HepG2 (cell line): ENCODE measurements around the gene HLA-DOA. TPM values are rescaled to one million over a fixed set of nuclear protein-coding genes. Genes with fewer than 3 reads are reported as not detected.
A peak's percentile ranks its signal among the peaks of the same experiment; 100 is the strongest.

Experiments used
- ARID2 ChIP-seq: sonication (generic); formaldehyde crosslinking; IDR thresholded peaks from 2 replicates; pipeline ENCODE4 v1.8.1; 2022; ENCODE audit warnings: mild to moderate bottlenecking, missing genetic modification reagents, borderline replicate concordance
- ARNT ChIP-seq: fragments of 450-650 bp; IDR thresholded peaks from 2 replicates; pipeline ENCODE4 v1.6.1; 2017
- CEBPB ChIP-seq: IDR thresholded peaks from 2 replicates; pipeline ENCODE4 v1.6.1; 2011; ENCODE audit warnings: low read depth, low read length, improper control_type of control experiment, borderline replicate concordance
- CREM ChIP-seq, 2 experiments: sonication (generic) in 1 of 2; formaldehyde crosslinking in 1 of 2; IDR thresholded peaks; 2 replicates each; pipeline versions ENCODE4 v1.4.0 to v1.6.1; 2016 to 2020; ENCODE audit warnings: antibody characterized with exemption in 1 of 2, mild to moderate bottlenecking in 1 of 2, missing genetic modification reagents in 1 of 2
- EED ChIP-seq: sonication (generic); formaldehyde crosslinking; IDR thresholded peaks from 2 replicates; pipeline ENCODE4 v1.5.0; 2020; ENCODE audit warnings: mild to moderate bottlenecking, missing genetic modification reagents
- FOXC1 ChIP-seq: sonication (generic); formaldehyde crosslinking; IDR thresholded peaks from 2 replicates; pipeline ENCODE4 v1.8.0; 2022; ENCODE audit warnings: mild to moderate bottlenecking, missing genetic modification reagents, borderline replicate concordance
- HNRNPH1 ChIP-seq: fragments of 200-400 bp; formaldehyde crosslinking; optimal IDR thresholded peaks from 2 replicates; pipeline ENCODE3; 2017; ENCODE audit warnings: mild to moderate bottlenecking, low read depth, low read length
- SNAI1 ChIP-seq: sonication (generic); formaldehyde crosslinking; IDR thresholded peaks from 2 replicates; pipeline ENCODE4 v1.5.0; 2020; ENCODE audit warnings: mild to moderate bottlenecking, missing genetic modification reagents, borderline replicate concordance
- ZBTB7B ChIP-seq: sonication (generic); formaldehyde crosslinking; IDR thresholded peaks from 2 replicates; pipeline ENCODE4 v1.4.0; 2020; ENCODE audit warnings: missing genetic modification reagents
- ZNF30 ChIP-seq: sonication (generic); formaldehyde crosslinking; IDR thresholded peaks from 2 replicates; pipeline ENCODE4 v1.5.0; 2020; ENCODE audit warnings: mild to moderate bottlenecking, missing genetic modification reagents
- ZNF367 ChIP-seq: sonication (generic); formaldehyde crosslinking; IDR thresholded peaks from 2 replicates; pipeline ENCODE4 v1.4.0; 2020; ENCODE audit warnings: missing genetic modification reagents, borderline replicate concordance
- ZNF570 ChIP-seq: sonication (generic); formaldehyde crosslinking; IDR thresholded peaks from 2 replicates; pipeline ENCODE4 v1.4.0; 2020; ENCODE audit warnings: mild to moderate bottlenecking, missing genetic modification reagents, borderline replicate concordance
- ZSCAN31 ChIP-seq: sonication (generic); formaldehyde crosslinking; IDR thresholded peaks from 2 replicates; pipeline ENCODE4 v1.5.0; 2020; ENCODE audit warnings: low read depth, mild to moderate bottlenecking, missing genetic modification reagents
- polyA plus RNA-seq, 8 experiments: library from polyadenylated mRNA; depleted of rRNA in 3 of 8; stranded (reverse) in 7 of 8; unstranded in 1 of 8; fragments of >200 nt; fragmentation: Illumina TruSeq in 4 of 8; extraction: Trizol in 4 of 8; gene quantifications; 2 replicates each; pipeline versions ENCODE4 v1.2.1 to v1.2.3, GENCODE V29; 2011 to 2016; ENCODE audit warnings: low read depth in 4 of 8, missing spikeins in 1 of 8, mixed read lengths in 1 of 8; ENCODE audit not compliant: insufficient read depth in 1 of 8
- total RNA-seq, 5 experiments: library from RNA; depleted of rRNA; stranded (reverse); fragments of >200 nt; fragmentation: Illumina TruSeq; extraction: Trizol; gene quantifications; 2 replicates each; pipeline ENCODE4 v1.2.3, GENCODE V29; 2016; ENCODE audit warnings: low read depth in 1 of 5
- TF ChIP-seq, protein P1 (sequence below): sonication (generic); formaldehyde crosslinking; IDR thresholded peaks from 2 replicates; pipeline ENCODE4 v1.4.0; 2020; ENCODE audit warnings: missing genetic modification reagents
- TF ChIP-seq, protein P2 (sequence below): sonication (generic); formaldehyde crosslinking; IDR thresholded peaks from 2 replicates; pipeline ENCODE4 v1.8.0; 2022; ENCODE audit warnings: missing genetic modification reagents, mild to moderate bottlenecking, borderline replicate concordance
- TF ChIP-seq, protein P3 (sequence below): sonication (generic); formaldehyde crosslinking; IDR thresholded peaks from 2 replicates; pipeline ENCODE4 v1.4.0; 2020; ENCODE audit warnings: missing genetic modification reagents, mild to moderate bottlenecking, borderline replicate concordance
- TF ChIP-seq, protein P4 (sequence below): IDR thresholded peaks from 2 replicates; pipeline ENCODE4 v1.6.1; 2016; ENCODE audit warnings: control low read depth
- TF ChIP-seq, protein P5 (sequence below): sonication (generic); formaldehyde crosslinking; IDR thresholded peaks from 2 replicates; pipeline ENCODE4 v1.4.0; 2020; ENCODE audit warnings: missing genetic modification reagents, mild to moderate bottlenecking, borderline replicate concordance

The HLA-DOA gene
- total and polyA plus RNA-seq, 2 of the 13 experiments (the other 11 are each of a cell fraction or from before 2014, with no cell fraction given), result 0.03 to 0.09 TPM

DNA sequence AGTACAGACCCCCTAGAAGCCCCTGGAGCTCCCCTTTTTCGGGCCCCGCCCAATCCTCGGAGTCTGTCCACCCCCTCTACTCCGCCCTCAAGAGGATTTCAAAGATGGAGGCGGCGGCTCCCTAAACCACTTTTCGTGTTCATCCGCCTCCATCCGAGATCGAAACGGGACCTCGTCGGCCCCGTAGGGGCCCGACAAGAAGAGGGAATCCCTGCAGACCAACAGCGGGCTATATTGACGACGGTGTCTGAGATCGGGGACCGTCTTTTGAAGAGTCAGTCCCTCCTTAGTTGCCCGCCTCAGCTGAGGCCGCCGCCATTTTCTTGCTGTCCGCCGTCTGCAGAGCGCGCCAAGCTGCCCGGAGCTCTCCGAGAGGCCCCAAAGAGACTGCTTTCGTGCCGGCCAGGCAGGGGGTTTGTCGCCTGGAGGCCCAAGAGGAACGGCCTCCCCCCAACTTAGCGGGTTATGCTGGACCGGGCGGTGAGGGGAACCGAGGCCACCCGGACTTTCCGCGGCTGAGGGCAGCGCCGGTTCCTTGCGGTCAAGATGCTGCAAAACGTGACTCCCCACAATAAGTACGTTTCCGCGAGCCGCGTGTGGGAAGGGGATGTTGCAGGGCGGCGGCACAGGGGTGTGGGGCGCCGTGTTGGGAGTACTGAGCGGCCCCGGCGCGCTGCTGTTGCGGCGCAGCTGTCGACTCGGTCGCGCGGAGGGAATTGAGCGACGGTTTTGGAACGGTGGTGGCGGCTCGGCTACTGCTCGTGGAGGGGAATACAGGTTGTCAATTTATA, 36.8 kb downstream of the HLA-DOA start (continued):
- TF ChIP-seq CREM (IDR thresholded peaks at IDR 0.05) (no peak), CREM (CRISPR knock-in tag; IDR thresholded peaks at IDR 0.05) (no peak), ZNF570 (CRISPR knock-in tag) (no peak), CEBPB (no peak), FOXC1 (CRISPR knock-in tag) (no peak; the same call in 1 of the 2 replicates), ARID2 (CRISPR knock-in tag) (peak; percentile 14; the same call in 1 of the 2 replicates), ZBTB7B (CRISPR knock-in tag) (no peak), HNRNPH1 (no peak), EED (no peak; the same call in 1 of the 2 replicates), ZNF30 (CRISPR knock-in tag) (no peak; the same call in 1 of the 2 replicates), ZSCAN31 (CRISPR knock-in tag) (no peak), SNAI1 (CRISPR knock-in tag) (no peak; the same call in 1 of the 2 replicates), ARNT (no peak), ZNF367 (CRISPR knock-in tag) (no peak)
- TF ChIP-seq, protein P1, sequence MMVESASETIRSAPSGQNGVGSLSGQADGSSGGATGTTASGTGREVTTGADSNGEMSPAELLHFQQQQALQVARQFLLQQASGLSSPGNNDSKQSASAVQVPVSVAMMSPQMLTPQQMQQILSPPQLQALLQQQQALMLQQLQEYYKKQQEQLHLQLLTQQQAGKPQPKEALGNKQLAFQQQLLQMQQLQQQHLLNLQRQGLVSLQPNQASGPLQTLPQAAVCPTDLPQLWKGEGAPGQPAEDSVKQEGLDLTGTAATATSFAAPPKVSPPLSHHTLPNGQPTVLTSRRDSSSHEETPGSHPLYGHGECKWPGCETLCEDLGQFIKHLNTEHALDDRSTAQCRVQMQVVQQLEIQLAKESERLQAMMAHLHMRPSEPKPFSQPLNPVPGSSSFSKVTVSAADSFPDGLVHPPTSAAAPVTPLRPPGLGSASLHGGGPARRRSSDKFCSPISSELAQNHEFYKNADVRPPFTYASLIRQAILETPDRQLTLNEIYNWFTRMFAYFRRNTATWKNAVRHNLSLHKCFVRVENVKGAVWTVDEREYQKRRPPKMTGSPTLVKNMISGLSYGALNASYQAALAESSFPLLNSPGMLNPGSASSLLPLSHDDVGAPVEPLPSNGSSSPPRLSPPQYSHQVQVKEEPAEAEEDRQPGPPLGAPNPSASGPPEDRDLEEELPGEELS (CRISPR knock-in tag), result no peak
- TF ChIP-seq, protein P2, sequence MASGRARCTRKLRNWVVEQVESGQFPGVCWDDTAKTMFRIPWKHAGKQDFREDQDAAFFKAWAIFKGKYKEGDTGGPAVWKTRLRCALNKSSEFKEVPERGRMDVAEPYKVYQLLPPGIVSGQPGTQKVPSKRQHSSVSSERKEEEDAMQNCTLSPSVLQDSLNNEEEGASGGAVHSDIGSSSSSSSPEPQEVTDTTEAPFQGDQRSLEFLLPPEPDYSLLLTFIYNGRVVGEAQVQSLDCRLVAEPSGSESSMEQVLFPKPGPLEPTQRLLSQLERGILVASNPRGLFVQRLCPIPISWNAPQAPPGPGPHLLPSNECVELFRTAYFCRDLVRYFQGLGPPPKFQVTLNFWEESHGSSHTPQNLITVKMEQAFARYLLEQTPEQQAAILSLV (CRISPR knock-in tag), result 0 out of 2 replicates have a peak, but pooled peaks have one; percentile 23
- TF ChIP-seq, protein P3, sequence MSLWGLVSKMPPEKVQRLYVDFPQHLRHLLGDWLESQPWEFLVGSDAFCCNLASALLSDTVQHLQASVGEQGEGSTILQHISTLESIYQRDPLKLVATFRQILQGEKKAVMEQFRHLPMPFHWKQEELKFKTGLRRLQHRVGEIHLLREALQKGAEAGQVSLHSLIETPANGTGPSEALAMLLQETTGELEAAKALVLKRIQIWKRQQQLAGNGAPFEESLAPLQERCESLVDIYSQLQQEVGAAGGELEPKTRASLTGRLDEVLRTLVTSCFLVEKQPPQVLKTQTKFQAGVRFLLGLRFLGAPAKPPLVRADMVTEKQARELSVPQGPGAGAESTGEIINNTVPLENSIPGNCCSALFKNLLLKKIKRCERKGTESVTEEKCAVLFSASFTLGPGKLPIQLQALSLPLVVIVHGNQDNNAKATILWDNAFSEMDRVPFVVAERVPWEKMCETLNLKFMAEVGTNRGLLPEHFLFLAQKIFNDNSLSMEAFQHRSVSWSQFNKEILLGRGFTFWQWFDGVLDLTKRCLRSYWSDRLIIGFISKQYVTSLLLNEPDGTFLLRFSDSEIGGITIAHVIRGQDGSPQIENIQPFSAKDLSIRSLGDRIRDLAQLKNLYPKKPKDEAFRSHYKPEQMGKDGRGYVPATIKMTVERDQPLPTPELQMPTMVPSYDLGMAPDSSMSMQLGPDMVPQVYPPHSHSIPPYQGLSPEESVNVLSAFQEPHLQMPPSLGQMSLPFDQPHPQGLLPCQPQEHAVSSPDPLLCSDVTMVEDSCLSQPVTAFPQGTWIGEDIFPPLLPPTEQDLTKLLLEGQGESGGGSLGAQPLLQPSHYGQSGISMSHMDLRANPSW (CRISPR knock-in tag), result peak; percentile 94; the same call in 1 of the 2 replicates
- TF ChIP-seq, protein P4, sequence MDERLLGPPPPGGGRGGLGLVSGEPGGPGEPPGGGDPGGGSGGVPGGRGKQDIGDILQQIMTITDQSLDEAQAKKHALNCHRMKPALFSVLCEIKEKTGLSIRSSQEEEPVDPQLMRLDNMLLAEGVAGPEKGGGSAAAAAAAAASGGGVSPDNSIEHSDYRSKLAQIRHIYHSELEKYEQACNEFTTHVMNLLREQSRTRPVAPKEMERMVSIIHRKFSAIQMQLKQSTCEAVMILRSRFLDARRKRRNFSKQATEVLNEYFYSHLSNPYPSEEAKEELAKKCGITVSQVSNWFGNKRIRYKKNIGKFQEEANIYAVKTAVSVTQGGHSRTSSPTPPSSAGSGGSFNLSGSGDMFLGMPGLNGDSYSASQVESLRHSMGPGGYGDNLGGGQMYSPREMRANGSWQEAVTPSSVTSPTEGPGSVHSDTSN (CRISPR knock-in tag), result no peak
- TF ChIP-seq, protein P5, sequence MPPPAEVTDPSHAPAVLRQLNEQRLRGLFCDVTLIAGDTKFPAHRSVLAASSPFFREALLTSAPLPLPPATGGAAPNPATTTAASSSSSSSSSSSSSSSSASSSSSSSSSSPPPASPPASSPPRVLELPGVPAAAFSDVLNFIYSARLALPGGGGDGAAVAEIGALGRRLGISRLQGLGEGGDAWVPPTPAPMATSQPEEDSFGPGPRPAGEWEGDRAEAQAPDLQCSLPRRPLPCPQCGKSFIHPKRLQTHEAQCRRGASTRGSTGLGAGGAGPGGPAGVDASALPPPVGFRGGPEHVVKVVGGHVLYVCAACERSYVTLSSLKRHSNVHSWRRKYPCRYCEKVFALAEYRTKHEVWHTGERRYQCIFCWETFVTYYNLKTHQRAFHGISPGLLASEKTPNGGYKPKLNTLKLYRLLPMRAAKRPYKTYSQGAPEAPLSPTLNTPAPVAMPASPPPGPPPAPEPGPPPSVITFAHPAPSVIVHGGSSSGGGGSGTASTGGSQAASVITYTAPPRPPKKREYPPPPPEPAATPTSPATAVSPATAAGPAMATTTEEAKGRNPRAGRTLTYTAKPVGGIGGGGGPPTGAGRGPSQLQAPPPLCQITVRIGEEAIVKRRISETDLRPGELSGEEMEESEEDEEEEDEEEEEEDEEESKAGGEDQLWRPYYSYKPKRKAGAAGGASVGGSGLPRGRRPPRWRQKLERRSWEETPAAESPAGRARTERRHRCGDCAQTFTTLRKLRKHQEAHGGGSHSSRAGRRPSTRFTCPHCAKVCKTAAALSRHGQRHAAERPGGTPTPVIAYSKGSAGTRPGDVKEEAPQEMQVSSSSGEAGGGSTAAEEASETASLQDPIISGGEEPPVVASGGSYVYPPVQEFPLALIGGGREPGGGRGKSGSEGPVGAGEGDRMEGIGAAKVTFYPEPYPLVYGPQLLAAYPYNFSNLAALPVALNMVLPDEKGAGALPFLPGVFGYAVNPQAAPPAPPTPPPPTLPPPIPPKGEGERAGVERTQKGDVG (CRISPR knock-in tag), result no peak; the same call in 1 of the 2 replicates
